Tibial nerve (tissue), 4 donors: Measurements from ENCODE around the gene MXD1.

Experiments
- CTCF ChIP-seq, 5 experiments: fragments of 200-600 bp in 3 of 5; fragments of 450-650 bp in 2 of 5; sonication (generic) in 3 of 5; IDR thresholded peaks; one replicate each; pipeline ENCODE4 v1.5.1; 2016 to 2019; ENCODE audit warnings: antibody characterized with exemption in 5 of 5, mild to moderate bottlenecking in 3 of 5, moderate library complexity in 2 of 5
- EP300 ChIP-seq, 2 donors: sonication (generic); formaldehyde crosslinking; IDR thresholded peaks; one replicate each; pipeline ENCODE4 v1.6.1; 2017; ENCODE audit warnings: antibody characterized with exemption in 2 of 2, mild to moderate bottlenecking in 1 of 2
- POLR2A ChIP-seq, 2 donors: fragments of 450-650 bp; IDR thresholded peaks; one replicate each; pipeline ENCODE4 v1.6.1; 2017; ENCODE audit warnings: antibody characterized with exemption in 2 of 2, mild to moderate bottlenecking in 2 of 2, moderate library complexity in 2 of 2

DNA sequence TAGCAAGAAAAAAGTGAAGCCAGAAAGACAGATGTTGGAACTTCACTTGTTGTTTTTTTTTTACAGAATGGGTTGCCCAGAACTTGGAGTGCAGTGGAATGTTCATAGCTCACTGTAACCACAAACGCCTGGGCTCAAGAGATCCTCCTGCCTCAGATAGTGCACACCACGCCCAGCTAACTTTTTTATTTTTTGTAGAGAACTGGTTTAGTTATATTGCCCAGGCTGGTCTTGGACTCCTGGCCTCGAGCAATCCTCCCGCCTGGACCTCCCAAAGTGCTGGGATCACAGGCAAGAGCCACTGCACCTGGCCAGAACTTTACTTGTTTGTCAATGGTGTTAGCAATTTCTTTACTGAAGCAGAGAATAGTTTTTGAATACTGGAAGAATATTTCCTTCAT lies 58.4 kb downstream of the MXD1 start:
- TF ChIP-seq EP300 (IDR thresholded peaks at IDR 0.05) (no peak), POLR2A (IDR thresholded peaks at IDR 0.05) (no peak), CTCF (IDR thresholded peaks at IDR 0.05) (no peak)
